Jurkat, Clone E6-1 (cell line): ENCODE results near the gene GFRA1. TPM values are rescaled to one million over a fixed set of nuclear protein-coding genes. Genes with fewer than 3 reads are reported as not detected.

Experiments
- DNase-seq: peaks from one replicate; pipeline ENCODE4 v3.0.0-alpha.2; 2011; ENCODE audit warnings: low read depth, low spot score
- H3K4me3 ChIP-seq: 2 replicates; pipeline ENCODE4 v1.5.1; 2011; ENCODE audit warnings: mild to moderate bottlenecking, low read length, control low read depth, moderate library complexity
- polyA plus RNA-seq: library from polyadenylated mRNA; unstranded; fragments of >200 nt; gene quantifications from one replicate; pipeline ENCODE4 v1.2.1, GENCODE V29; 2012; ENCODE audit warnings: missing spikeins; ENCODE audit not compliant: insufficient read length, insufficient read depth

GFRA1 gene, protein sequence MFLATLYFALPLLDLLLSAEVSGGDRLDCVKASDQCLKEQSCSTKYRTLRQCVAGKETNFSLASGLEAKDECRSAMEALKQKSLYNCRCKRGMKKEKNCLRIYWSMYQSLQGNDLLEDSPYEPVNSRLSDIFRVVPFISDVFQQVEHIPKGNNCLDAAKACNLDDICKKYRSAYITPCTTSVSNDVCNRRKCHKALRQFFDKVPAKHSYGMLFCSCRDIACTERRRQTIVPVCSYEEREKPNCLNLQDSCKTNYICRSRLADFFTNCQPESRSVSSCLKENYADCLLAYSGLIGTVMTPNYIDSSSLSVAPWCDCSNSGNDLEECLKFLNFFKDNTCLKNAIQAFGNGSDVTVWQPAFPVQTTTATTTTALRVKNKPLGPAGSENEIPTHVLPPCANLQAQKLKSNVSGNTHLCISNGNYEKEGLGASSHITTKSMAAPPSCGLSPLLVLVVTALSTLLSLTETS
- polyA plus RNA-seq, result 6.1 TPM

DNA sequence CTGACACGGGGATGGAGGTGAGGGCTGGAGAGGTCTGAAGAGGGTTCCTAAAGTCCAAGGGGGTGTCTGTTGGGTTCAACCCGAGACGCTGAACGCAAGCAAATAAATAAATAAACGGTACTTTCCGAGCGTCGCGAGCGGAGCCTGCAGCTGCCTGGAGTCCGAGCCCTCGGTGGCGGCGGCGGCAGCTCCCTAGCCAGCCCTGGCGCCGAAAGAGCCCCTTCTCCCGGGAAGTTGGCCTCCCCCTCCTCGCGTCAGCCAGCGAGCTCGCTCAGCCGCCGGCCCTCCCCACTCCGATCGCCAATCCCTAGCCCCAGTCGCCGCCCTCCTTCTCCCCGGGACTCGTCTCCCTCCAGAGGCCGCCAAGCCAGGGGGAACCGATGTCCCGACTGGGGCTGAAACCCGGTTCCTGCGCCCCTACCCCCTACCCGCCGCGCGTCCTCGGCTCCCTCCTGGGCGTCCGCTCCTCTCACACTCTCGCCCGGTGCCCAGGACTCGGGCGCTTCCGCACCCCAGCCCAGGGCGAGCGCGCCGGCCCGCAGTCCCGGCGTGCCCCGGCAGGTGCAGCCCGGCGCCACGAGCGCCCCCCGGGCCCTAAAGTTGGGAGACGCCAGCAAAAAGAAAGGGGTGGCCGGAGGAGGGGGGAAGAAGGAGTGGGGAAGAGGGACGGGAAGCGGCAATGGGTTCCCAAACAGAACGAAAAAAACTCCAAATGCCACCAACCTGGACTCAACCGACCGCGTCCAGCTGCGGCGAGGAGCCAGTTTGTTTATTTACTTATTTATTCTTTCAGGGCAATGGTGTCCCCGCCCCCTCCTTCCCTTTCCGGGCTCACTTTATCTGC, at the start of gene GFRA1:
Gene GFRA1, minus strand, starts transcription at position 767 of the 844 bp plus-strand sequence. CDS start 1,177 bp downstream, outside the sequence.
- peak within 1 kb of the TSS; percentile 85 for H3K4me3 ChIP-seq
- no peak for DNase-seq

DNA sequence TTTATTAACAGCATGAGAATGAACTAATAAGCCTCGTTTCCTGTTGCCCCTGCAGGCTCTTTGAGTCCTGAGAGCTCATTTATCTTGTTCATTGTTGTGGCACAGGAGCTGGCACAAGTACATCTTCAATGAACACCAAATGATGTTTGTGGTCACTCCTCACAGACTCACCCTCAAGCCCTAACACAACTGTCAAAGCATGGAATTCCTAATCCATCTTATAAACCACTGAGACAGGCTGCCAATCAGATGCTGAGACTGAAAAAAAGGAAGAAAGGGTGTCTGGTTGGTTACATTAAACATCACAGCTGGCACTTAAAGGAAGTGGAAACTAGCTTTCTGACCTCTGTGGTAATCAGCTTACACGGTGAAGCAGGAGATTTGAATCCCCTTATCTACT, 43.5 kb upstream of the GFRA1 start:
- peak; percentile 76 for DNase-seq

DNA sequence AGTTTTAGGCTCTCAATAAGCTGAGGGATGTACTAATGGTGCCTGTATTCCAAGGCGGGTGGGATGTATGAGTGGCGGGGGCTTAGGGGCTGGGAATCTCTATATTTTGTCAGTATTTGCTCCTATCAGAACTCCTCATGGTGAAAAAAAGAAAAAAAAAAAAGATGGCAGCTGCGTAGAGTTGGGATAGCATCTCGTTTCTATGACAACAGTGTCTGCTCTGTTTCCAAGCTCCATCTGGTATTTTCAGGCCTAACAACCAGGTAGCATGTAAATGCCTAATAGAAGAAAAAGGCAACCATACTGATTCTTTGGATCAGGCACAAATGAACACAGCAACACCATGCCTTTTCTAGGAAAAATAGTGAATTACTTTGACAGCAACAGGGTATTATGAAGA, 39.5 kb upstream of the GFRA1 start:
- no peak for DNase-seq

More for the DNA sequence above, 43.5 kb upstream of the GFRA1 start:
- H3K4me3 ChIP-seq, result no peak overlapping the region

DNA sequence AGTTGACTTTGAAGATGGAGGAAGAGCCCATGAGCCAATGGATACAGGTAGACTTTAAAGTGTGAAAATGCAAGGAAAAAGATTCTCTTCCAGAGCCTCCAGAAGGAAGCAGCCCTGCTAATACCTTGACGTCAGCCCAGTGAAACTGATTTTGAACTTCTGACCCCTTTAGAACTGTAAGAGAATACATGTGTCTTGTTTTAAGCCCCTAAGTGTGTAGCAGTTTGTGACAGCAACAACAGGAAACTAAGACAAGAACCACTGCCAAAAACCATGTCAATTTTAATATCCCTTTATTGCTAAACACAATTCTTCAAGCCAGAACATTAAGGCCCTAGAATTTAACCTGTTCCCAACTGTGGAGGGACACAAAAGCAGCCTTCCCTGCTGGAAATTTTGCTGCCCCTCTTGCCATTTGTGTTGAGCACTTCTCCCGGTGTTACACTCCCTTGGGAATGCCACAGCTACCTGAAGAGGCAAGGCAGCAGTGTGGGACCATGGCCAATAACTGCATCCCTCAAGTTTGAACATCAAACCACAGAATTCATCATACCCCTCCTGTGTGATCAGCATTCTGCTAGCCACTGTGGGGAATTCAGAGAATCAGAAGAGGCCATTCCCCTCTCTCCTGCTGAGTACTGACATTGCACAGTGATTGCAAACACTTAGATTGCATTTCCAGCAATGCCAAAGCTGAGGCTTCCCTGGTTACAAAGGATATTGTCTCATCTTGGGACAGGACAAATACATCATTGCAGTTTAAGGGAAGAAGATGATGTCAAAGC, 38.9 kb upstream of the GFRA1 start:
- DNase-seq, result no peak
- no peak overlapping the region for H3K4me3 ChIP-seq

More for the DNA sequence above, 39.5 kb upstream of the GFRA1 start:
- H3K4me3 ChIP-seq, result no peak overlapping the region

DNA sequence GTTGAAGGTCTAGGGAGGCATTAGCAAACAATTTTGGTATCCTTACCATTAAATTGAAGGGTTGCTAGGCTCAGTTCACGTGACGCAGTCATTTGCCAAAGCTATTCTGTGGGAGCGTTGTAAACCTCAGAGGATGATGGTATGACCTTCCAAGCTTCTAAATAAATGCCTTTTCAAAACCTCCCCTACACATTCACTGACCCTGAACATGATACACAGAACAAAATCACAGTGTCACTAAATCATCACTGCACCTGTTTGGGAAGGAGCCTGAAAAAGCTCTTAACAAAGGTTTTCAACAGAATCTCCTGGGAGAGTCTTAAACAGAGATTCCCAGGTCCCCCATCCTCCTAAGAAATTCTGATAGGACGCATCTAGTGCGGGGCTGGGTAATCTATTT, 38.0 kb upstream of the GFRA1 start:
- DNase-seq, result no peak
- H3K4me3 ChIP-seq, result no peak overlapping the region

DNA sequence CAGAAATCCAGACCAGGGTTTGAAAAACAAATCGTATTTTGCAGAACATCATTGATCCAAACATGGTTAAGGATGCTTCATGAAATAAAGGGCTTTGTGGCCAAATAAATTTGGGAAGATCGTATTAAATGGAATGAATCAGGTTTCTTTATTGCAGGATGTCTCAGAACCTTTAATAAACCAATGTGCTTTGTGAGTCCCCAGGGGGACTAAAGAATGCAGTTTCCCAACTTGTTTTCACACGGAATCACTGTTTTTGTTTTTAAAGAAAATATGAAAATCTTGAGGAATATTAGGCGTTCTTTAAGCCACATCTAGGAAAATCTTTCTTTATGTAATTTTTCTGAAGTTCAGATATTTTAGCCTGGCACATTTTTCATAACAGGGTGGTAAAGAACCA, 34.4 kb upstream of the GFRA1 start:
- DNase-seq, result no peak
- H3K4me3 ChIP-seq, result no peak overlapping the region

DNA sequence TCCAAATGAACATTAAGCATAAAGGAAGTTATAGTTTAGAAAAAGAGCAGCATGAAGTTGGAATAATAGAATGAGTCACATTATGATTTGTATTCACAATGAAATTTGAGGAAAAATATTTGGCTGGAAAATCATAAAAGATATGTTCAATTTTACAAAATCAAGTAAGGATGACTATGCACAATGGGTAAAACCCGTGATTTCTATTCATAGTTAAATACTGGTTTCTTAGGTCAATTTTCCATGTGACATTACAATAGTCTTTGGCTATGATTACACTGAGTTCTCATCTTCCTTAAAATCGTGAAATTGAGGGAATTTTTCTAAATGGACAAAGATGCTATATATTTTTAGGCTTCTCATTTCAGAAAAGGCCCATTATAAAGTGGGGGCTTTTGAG, 33.8 kb upstream of the GFRA1 start:
- no peak overlapping the region for H3K4me3 ChIP-seq
- DNase-seq, result no peak

DNA sequence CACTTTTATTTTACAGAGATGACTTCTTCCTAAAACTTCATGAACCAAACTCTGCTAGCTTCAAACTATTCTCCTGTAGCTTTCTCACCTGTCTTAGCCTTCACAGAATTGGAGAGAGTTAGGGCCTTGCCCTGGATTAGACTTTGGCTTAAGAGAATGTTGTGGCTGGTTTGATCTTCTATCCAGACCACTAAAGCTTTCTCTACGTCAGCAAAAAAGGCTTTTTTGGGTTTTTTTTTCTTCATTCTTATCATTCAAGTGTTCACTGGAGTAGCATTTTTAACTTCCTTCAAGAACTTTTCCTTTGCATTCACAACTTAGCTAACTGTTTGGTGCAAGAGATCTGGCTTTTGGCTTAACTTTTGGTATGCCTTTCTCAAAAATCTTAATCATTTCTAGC, 31.9 kb upstream of the GFRA1 start:
- no peak overlapping the region for H3K4me3 ChIP-seq
- DNase-seq, result no peak

DNA sequence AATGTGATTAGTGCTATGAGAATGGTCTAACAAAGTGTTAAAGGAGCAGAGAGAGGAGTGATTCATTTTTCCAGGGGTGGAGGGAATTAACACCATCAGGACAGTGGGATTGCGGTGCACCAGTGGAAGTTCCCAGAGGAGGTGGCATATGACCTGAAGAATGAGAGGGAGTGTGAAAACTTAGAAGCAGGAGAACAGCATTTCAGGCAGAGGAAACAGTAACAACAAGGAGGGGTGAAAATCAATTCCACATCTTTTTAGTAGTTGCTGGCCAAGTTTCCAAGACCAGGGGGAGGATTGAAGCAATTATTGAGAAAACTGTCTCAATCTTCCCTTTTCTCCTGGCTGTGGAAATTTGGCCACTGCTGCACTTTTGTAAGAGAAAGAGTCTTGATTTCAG, 27.5 kb upstream of the GFRA1 start:
- H3K4me3 ChIP-seq, result no peak overlapping the region
- DNase-seq, result no peak

DNA sequence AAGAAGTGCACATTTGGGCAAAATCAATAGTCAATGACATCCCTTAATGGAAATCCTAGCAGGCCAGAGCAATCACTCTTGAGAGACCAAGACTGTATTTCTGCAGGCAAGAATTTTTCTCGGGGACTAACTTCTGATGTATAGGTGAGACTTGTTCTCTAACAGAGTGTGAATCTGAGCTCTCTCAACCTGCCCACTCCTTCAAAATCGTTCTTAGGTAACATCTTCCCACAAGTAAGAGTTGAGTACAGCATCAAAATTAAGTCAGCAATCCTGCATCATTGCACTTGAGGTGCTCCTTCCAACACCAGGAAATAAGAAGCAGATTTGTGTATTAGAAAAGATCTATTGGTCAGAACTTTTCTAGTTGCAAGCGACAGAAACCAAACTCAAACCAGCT, 25.6 kb upstream of the GFRA1 start:
- no peak overlapping the region for H3K4me3 ChIP-seq
- DNase-seq, result no peak

DNA sequence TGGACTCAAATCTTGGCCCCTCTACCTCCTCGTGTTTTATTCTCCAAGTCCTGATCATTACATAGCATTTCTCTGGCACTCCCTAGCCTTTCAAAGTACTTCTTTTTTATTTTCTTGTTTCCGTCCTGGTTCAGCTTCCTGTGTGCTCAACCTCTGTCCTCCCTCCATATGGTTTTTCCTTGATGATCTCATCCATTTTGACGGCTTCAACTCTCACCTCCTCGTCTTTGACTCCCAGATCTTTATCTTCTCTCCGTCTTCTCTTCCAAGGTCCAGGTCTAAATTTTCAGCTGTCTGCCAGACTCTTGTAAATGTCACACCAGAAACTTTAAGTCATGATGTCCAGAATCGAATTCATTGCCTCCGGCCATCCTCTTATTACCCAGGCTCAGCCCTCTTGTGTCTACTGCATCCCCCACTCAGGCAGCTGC, 23.3 kb upstream of the GFRA1 start:
- no peak overlapping the region for H3K4me3 ChIP-seq
- no peak for DNase-seq

DNA sequence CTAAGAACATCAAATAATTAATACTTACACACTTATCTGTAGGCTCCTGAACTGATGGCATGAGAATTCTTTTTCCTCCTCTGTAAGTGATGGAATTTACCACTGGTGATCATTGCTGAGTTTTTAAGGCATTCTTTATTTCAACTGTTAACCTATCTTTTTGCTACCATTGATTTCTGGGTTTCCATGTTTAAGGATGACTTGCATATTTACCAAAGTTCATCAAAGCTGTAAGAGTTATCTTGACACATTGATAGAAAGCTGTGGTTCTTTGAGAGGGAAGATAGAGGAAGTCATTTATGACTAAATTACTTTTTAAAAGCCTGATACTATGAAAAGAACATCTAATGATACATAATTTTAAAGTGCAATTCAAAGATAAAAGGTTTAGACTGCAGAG, 19.5 kb upstream of the GFRA1 start:
- H3K4me3 ChIP-seq, result no peak overlapping the region

DNA sequence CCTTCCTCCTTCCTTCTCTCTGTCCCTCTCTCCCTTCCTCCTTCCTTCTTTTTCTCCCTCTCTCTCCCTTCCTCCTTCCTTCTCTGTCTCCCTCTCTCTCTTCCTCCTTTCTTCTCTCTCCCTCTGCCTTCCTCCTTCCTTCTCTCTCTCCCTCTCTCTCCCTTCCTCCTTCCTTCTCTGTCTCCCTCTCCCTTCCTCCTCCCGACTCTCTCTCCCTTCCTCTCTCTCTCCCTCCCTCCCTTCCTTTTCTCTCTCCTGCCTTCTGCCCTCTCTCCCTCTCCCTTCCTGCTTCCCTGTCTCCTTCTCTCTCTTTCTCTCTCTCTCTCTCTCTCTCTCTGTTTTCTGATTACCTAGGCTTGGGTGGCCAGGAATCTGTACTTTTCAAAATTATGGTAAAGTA, 16.6 kb upstream of the GFRA1 start:
- H3K4me3 ChIP-seq, result no peak overlapping the region
- DNase-seq, result no peak

More for the DNA sequence above, 19.5 kb upstream of the GFRA1 start:
- no peak for DNase-seq

DNA sequence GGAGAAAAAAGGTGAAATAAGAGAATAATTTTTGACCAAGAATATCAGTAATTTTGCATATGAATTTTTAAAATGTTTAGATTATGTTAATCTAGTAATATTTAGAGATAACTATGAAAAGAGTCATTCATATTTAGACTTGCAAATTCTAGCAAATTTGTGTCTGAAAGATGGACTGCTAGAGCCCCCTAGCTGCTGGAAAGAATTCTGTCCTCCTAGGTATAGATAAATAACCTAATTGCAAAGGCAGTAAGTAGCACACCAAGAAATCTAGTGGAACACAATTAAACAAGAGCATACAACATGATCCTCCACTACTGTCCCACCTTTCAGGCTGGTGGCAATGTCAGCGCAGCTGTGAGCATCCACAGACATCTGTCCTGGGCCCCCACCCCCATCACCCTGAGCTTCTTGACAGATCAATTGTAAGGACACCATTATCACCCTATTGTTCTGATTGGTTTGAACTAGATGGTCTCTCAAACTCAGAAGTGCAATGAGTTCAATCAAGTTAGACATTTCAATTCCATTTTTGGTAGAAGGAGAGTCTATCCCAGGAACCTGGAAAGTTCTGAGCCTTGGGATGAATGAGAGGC, 15.0 kb upstream of the GFRA1 start:
- no peak overlapping the region for H3K4me3 ChIP-seq
- peak; percentile 73 for DNase-seq

DNA sequence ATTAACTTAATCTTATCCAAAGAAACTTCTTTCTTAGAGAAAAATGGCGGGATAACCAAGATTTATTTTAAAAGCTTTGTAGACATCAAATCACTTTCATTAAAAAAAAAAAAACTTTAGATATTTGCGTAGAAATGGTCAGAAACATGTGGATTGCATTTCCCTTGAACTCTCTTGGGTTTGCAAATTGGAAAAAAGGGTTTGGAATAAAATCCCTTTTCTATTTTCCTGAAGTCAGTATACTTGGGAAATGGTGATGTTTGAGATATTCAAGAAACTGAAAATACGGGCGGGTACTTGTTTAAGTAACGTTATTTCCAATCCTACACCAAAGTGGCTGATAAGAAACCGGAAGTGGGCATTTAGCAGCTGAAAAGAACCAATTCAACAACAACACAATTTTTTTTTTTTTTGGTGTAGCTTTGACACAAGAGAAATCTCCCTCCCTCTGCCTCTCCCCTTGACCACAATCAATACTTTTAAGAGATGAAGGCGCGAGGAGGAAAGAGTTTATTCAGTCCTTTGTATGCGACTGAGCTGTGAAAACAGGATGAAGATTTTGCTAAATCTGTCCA, 13.7 kb upstream of the GFRA1 start:
- peak overlapping the region; percentile 32 for H3K4me3 ChIP-seq
- peak; percentile 81 for DNase-seq

DNA sequence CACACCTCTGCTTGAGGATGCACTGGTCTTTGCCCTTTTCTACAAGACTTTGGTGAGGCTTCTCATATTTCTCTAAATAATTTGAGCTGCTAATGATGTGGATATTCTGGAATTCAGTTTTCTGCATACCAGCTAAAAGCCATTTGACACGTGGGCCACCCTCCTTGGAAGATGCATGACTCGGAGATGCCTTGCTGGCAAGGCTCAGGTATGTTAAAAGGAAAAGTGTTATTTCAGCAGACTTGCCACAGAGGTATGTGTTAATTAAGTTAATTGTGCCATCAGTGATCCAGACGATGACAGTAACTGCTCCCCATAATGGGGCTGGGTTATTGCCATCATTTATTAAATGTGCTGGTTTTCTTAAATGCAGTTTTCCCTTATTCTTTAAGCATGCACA, 8.8 kb upstream of the GFRA1 start:
- no peak for DNase-seq
- H3K4me3 ChIP-seq, result no peak overlapping the region

DNA sequence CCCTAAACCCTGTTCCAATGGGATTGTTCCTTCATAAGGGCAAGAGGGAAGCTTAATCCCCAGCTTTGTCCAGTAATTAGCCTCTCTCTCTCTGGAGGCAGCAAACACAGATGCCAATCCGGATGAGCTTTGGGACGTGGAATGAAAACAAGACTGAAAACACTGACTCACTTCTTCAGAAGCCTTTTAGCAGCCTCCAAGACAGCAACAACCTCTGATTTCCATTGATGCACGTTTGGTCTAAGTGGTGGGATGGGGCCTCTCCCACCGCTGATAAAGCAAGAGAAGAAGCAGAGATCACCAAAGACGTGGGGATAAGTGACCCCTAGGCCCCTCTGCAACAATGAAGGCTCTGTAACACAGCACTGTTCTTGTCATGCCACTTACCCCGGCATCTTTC, 5.8 kb upstream of the GFRA1 start:
- H3K4me3 ChIP-seq, result no peak overlapping the region
- DNase-seq, result no peak

DNA sequence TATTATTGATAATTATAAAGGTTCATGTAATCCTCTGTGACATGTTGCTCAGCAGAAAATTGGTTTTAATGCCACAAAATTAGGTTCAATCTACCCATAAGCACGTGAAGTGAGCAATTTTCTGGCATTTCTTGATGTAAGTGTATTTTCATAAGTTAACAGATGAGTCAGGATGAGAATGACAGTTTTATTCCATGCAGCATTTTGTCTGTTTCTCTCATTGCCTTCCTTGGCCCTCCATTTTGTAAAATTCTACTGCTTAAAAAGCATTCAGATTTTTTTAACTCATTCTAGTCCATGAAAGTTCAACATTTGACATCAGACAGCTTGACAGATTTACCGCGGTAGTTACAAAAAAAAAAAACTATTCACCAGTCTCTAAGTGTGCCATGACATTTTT, 4.0 kb upstream of the GFRA1 start:
- no peak for DNase-seq
- H3K4me3 ChIP-seq, result no peak overlapping the region
